Measurements from ENCODE around the gene CTSD. TPM values are rescaled to one million over a fixed set of nuclear protein-coding genes. Genes with fewer than 3 reads are reported as not detected.

The CTSD gene
- total RNA-seq, 1 experiment from 2014 or later = 158 TPM

- Histone ChIP-seq H3K14ac (ENCODE audit: insufficient read depth, low read length) (no peak overlapping the region), H3K4ac (ENCODE audit: low read depth, low read length) (no peak overlapping the region), H3K56ac (ENCODE audit: insufficient read length, low read depth, low read length) (no peak overlapping the region), H2BK15ac (ENCODE audit: low read depth, low read length) (no peak overlapping the region), H3K23ac (ENCODE audit: insufficient read length, low read depth, low read length) (no peak overlapping the region), H3K27ac (ENCODE audit: insufficient read length, low read depth, low read length) (no peak overlapping the region), H3K79me2 (ENCODE audit: insufficient read depth, low read length) (no peaks in the 10 kb centered on the region), H2AK5ac (ENCODE audit: insufficient read length, low read length) (no peak overlapping the region), H3K79me1 (ENCODE audit: insufficient read depth, low read depth, low read length, poor library complexity, severe bottlenecking) (no peaks in the 10 kb centered on the region), H2BK12ac (ENCODE audit: insufficient read length, low read depth, low read length) (no peak overlapping the region), H4K91ac (ENCODE audit: insufficient read length, low read depth, low read length) (no peak overlapping the region), H4K8ac (replicated peaks; ENCODE audit: insufficient read length, low read depth, low read length) (no peak overlapping the region), H4K20me1 (ENCODE audit: control insufficient read depth, insufficient read depth, insufficient read length) (peaks cover 14% of the 10 kb centered on the region), H3K18ac (ENCODE audit: insufficient read length, low read depth, low read length) (no peak overlapping the region), H3K27me3 (ENCODE audit: insufficient read depth, low read length) (no peaks in the 10 kb centered on the region; the same call in 1 of the 2 replicates), H3K9ac (ENCODE audit: extremely low read depth, insufficient read length, low read length) (no peak overlapping the region), H3K23me2 (ENCODE audit: insufficient read length, low read depth, low read length, poor library complexity, severe bottlenecking) (no peaks in the 10 kb centered on the region), H2BK5ac (ENCODE audit: insufficient read length, low read length) (no peak overlapping the region), H3K9me3 (ENCODE audit: control insufficient read depth, low read depth, low read length) (no peaks in the 10 kb centered on the region), H3T11ph (ENCODE audit: low read length) (no peak overlapping the region), H4K5ac (ENCODE audit: insufficient read length, low read depth, low read length) (no peak overlapping the region), H2BK120ac (ENCODE audit: low read depth, low read length, poor library complexity, severe bottlenecking) (no peak overlapping the region), H2AFZ (ENCODE audit: low read length) (no peak overlapping the region), H3K4me1 (ENCODE audit: insufficient read depth, low read length) (no peaks in the 10 kb centered on the region), H3K4me2 (ENCODE audit: insufficient read depth, insufficient read length, low read length) (no peak overlapping the region), H2BK20ac (ENCODE audit: low read depth, low read length, poor library complexity, severe bottlenecking) (no peak overlapping the region)
- peaks cover 0 to 4% (median 0%) of the 10 kb centered on the region in 3 experiments; a peak in 2 of 7 replicates for H3K36me3 Mint-ChIP-seq (ENCODE audit: insufficient read depth in 1 of 3, low read depth in 3 of 3)
- DNase-seq = no peak
- H3K4me1 Mint-ChIP-seq = no peaks in the 10 kb centered on the region
- no peak for TF ChIP-seq CTCF (conservative IDR thresholded peaks at IDR 0.05)
- H3K27ac Mint-ChIP-seq = no peak overlapping the region
- peaks cover 32% of the 10 kb centered on the region for H3K27me3 Mint-ChIP-seq (ENCODE audit: low read depth)
- H3K9me3 Mint-ChIP-seq = peaks cover 4 to 10% of the 10 kb centered on the region in 2 experiments
- 100% methylated on average over 1 of the region's 4 CpGs for WGBS (ENCODE audit: extremely low coverage, insufficient read length, low lambda C conversion rate)
- no peak overlapping the region for H3K4me3 Mint-ChIP-seq
Measured at GRCh38 chr11:1742371-1742770, 21.4 kb downstream of the CTSD start.
